RPMI7951 (cell line): Measurements from ENCODE around the gene BAZ1B. TPM values are rescaled to one million over a fixed set of nuclear protein-coding genes. Genes with fewer than 3 reads are reported as not detected.

ENCODE experiments used
- total RNA-seq: library from RNA; depleted of rRNA; stranded (reverse); fragments of >200 nt; shearing (Covaris generic); gene quantifications from 2 replicates; pipeline ENCODE4 v1.2.3, GENCODE V29; 2014; rRNA removed

Gene BAZ1B
- total RNA-seq, 1 experiment from 2014 or later: 60.4 TPM

Other genes with a start within 250 kb of the BAZ1B start
- 24.1 and 27.2 TPM in 2 replicates for gene NSUN5, start 213.5 kb downstream of the BAZ1B start, total RNA-seq
- not detected in 2 replicates for gene TRIM50, start 194.2 kb downstream of the BAZ1B start, total RNA-seq
- gene FKBP6, start 194.1 kb downstream of the BAZ1B start, total RNA-seq: not detected in 2 replicates
- gene FZD9, start 88.5 kb downstream of the BAZ1B start, total RNA-seq: 0.60 and 0.88 TPM in 2 replicates
- 32.8 and 33.1 TPM in 2 replicates for gene BCL7B, start 35.4 kb upstream of the BAZ1B start, total RNA-seq
- gene TBL2, start 56.3 kb upstream of the BAZ1B start, total RNA-seq: 78.9 and 88.3 TPM in 2 replicates
- gene MLXIPL, start 102.2 kb upstream of the BAZ1B start, total RNA-seq: not detected in 2 replicates
- gene VPS37D, start 145.5 kb upstream of the BAZ1B start, total RNA-seq: 2.0 and 2.1 TPM in 2 replicates
- 2.3 and 2.5 TPM in 2 replicates for gene DNAJC30, start 161.2 kb upstream of the BAZ1B start, total RNA-seq
- gene BUD23, start 161.3 kb upstream of the BAZ1B start, total RNA-seq: 54.5 and 55.3 TPM in 2 replicates
- gene STX1A, start 197.4 kb upstream of the BAZ1B start, total RNA-seq: 36.4 and 45.6 TPM in 2 replicates
- gene ABHD11, start 216.5 kb upstream of the BAZ1B start, total RNA-seq: 19.8 and 20.7 TPM in 2 replicates
- gene CLDN3, start 248.0 kb upstream of the BAZ1B start, total RNA-seq: not detected in 2 replicates